Measurements from ENCODE around the gene FOXL1.
"Not testable (repeated sequence)": the region's sequence is repeated elsewhere in the genome, so short reads cannot be mapped to it uniquely, and the experiment has no call there.

Gene FOXL1

DNA sequence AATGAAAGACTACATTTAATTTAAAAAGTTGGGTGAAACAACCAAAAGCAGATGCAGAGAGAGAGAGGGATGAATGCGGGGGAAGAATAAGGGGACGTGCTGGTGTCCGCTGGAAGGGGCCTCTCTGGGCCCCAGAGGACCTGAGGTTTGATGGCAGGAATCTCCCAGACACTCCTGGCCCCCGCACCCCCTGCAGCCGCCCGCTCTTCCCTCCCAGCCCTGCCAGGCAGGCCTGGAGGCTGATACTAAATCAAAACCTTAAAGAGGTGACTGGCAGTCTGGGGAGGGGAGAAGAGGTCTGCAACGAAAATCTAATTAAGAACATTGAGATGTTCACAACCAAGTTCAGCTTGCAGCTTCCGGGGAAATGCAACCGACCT lies 2.4 kb downstream of the FOXL1 start:
- DNase-seq (ENCODE audit: low read depth in 2 of 2) = no peak

DNA sequence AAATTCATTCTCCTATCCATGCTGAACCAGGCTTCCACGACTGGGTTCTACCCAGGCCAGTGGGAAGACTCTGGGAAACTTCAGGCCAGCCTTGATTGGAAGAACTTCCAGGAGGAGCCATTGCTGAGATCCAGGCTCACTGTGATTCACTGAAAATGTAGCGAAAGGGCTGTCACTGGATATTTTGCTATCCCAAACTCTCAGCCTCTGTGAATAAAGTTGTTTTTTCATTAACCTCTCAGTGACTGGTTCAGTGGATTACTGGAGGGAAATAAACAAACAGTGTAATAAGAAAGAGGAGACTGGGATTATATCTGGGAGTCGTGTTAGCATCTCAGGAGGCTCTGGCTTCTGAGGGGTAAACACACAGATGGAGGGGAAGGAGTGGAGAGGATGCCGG lies 3.1 kb downstream of the FOXL1 start:
- no peak for DNase-seq (ENCODE audit: low read depth in 2 of 2)

DNA sequence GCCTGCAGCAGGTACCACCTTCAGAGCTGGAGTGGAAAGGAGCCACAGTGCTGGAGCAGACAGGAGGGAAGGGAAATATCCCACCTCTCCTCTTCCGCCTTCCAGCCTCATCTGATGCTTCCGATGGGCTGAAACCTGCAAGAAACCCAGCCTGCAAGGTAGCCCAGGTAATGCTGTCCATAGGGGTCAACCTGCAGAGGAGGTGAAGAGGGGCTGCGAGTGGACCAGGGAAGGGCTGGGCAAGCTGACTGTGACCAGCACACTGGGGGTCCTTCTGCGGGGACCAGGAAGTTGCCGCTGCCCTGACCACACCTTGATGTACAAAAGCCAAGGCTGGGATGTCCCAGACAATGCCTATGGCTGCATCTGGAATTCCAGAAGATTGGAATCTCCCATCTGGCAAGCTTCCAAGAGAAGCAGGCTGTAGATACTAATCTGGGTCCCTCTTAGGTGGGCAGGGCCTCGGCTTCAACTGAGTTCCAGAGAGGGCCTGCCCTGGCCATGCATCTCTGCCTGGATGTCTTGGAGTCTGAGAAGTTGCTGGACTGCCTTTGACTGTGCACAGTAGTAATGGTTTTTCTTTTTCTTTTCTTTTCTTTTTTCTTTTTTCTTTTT lies 5.8 kb downstream of the FOXL1 start:
- DNase-seq (ENCODE audit: low read depth in 2 of 2) = no peak

DNA sequence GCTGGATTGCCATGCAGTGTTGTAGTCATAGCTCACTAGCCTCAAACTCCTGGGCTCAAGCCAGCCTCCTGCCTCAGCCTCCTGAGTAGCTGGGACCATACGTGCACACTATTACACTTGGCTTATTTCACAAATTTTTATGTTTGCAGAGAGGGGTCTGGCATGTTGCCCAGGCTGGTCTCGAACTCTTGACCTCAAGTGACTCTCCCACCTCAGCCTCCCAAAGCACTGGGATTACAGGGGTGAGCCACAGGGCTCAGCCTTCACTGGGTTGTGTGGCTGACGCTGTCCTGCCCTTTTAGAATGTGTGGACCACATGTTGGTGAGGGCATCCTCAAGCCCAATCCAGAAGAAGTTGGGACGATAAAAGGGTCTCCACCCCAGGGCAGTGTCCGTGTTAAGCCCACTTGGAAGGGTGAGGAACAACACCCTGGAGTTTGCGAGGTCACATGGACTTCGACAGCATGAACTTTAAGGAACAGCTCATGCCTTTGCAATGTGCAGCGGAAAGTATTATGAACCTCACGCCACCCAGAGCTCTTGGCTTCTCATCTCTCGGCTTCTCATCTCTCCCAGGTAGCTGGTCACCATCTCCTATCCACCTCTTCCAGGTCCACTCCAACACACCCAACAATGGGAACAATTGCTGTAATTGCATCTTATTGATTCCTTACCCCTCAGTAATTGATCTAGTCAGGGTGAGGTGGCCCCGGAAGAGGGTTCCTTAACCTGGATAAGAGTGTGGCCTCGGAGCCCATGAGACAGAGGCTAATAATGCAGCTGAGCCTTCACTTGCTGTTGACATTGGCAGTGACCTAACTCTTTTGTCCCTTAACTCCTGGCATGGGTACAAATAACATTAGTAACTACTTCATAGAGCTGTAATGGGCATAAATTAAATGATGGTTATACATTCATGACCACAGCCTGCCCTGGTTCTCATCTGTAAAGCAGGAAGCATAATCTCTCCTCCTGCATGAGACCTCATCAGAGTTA lies 6.7 kb downstream of the FOXL1 start:
- DNase-seq (ENCODE audit: low read depth in 2 of 2) = no peak

DNA sequence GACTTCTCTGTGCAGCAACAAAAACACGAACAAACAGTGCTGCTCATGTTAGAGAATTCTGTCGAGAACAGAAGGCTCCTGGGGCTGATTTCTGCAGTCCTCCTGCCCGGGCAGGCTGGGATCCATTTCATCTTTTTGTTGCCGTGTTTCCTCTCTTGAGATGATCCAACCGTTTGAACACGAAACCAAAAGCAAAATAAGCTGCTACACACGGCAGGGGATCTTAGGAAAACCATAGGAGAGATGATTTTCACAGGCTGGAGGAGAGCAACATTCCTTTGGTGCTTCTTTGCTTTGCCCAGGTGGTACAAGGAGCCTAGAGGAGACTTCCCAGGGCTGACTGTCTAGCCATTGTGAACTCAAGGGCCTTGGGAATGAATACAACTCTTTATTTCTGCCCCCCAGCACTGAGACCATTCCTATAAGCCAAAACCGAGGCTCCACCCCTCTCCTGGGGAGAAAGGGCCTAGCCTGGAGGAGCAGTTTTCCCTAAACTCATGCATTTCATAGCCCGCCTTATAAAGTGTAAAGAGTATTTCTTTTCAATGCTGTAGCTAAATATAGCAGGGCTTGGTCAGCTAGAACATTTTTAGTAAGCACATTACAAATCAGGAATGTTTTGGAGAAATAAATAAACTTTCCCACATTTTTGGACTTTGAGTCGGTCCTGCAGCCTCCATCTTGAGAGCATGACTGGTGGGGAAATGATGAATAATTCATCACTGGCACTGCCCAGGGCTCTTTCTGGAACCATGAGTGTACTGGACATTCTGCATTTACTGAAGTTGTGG lies 7.7 kb downstream of the FOXL1 start:
- DNase-seq (ENCODE audit: low read depth in 2 of 2) = no peak

DNA sequence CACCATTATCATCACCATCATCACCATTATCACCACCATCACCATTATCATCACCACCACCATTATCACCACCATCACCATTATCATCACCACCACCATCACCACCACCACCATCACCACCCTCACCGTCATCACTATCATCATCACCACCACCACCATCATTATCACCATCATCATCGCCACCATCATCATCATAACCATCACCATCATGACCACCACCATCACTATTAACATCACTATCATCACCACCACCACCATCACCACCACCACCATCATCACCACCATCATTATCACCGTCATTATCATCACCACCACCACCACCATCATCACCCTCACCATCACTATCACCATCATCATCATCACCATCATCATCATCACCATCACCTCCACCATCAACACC lies 9.1 kb downstream of the FOXL1 start:
- DNase-seq (ENCODE audit: low read depth in 2 of 2) = no peak

DNA sequence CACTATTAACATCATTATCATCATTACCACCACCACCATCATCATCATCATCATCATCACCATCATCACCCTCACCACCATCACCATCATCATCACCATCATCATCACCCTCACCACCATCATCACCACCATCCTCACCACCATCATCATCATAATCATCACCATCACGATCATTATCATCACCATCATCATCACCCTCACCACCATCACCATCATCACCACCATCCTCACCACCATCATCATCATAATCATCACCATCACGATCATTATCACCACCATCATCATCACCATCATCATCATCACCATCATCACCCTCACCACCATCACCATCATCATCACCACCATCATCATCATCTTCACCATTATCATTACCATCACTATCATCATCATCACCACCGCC lies 9.6 kb downstream of the FOXL1 start:
- not testable (repeated sequence) for DNase-seq (ENCODE audit: low read depth in 2 of 2)

DNA sequence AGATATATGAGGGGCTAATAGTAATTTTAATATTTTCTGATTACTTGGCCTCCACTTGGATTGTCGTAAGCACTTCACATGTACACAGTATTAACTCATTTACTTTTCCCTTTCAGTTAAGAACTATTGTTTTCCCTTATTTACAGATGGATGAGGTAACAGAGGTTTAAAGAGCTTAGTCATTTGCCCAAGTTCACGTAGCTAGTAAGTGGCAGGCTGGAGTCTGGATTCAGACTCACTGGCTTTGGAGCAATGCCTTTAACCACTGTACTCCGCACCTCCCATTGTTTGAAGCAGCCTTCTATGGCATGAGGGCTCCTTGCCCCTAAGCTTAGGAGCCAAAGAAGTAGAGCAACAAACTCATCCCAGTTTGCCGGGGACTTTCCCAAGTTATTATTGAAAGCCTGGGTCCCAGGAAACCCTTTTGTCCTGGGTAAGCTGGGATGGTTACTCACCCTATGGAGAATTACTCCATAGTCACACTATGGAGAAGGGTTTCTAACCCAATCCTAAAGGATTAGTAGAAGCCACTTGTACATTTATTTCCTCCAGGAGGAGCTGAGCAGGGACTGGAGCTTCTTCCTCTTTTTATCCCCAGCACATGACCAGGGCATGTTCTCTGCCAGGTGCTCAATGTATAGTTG lies 12.3 kb downstream of the FOXL1 start:
- no peak for DNase-seq (ENCODE audit: low read depth in 2 of 2)

DNA sequence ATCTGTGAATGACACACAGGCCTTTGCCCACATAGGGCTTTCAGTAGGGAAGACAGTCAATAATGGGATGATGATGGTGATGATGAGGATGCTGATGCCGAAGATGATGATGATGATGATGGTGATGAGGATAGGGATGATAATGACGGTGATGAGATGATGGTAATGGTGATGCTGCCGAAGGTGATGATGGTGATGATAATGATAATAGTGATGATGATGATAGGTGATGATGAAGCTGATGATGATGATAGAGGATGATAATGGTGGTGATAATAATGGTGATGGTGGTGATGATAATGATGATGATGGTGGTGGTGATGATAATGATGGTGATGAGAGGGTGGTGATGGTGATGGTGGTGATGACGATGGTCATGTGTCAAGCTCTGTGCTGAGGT lies 12.9 kb downstream of the FOXL1 start:
- DNase-seq (ENCODE audit: low read depth in 2 of 2) = no peak

DNA sequence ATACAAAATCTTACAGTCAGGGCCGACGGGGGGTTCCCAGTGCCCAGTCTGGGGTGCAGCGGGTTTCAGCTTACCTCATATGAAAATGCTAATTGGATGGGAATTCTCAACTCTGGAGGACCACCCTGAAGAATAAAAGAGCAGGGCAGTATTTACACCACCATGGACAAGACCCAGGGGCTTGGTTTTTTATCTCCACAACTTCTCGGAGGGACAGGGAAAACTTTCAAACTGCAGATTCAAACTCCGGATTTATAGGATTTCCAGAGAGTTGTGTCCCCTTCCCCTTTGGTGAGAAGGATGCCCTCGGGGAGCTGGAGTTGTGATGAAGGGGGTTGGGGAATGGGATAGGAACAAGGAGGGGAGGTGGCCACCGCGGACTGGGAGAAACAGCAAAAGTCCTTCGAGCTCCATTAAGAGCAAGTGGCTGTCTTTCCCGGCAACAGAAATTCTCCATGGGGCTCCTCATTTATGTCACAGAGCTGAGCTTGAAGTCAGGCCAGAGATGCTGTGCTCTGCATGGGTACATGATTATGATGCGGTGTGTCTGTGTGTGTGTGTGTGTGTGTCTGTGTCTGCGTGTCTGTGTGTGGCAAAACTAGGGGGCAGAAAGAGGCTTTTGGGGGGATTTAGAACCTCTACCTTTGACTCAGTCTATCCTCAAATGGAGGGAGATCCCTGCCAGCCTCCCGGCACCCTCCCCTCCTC lies 15.7 kb downstream of the FOXL1 start:
- DNase-seq (ENCODE audit: low read depth in 2 of 2) = no peak

DNA sequence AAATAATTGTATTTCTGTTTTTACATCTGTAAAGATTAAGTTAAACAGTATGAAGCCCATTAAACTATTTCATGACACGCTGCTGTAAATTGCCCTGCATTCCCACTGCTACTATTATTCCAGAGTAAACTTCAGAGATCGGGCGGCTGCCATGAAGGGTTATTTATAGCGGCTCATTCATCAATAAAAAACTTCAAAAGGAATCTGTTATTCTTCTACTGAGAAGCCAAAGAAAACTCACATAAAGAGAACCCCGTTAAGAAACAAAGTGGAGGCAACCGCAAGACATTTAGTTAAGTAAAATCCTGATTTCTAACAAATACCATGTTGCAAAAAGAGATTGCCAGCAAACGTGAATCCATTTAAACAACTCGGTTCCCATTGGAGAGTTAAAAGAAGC lies 16.4 kb downstream of the FOXL1 start:
- no peak for DNase-seq (ENCODE audit: low read depth in 2 of 2)

DNA sequence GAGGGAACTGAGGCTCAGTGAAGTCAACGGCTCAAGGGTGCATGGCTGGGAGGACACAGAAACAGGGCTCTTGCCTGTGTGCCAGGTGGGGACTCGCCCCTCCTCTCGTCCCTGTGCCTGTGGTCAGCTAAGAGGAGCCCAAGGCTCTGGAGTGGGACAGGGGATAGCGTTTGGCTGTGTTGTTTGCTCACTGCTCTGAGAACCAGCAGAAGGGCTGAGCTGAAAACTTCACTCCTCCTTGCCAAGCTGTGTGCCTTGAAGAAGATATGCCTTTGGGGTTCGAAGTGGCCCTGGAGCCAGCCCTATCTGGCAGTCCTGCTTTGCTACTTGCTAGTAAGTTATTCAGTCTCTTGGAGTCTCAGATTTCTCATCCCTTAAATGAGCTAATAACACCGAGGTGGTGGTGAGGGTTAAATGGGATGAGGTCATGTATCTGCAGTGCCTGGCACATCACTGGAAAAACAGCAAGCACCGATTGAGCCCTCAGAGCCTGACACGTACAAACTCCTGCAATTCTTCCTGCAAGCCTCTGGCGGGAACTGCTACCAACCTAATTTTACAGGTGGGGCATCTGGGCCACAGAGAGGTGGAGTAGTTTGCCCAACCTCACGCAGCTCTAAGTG lies 17.7 kb downstream of the FOXL1 start:
- DNase-seq (ENCODE audit: low read depth in 2 of 2) = no peak

DNA sequence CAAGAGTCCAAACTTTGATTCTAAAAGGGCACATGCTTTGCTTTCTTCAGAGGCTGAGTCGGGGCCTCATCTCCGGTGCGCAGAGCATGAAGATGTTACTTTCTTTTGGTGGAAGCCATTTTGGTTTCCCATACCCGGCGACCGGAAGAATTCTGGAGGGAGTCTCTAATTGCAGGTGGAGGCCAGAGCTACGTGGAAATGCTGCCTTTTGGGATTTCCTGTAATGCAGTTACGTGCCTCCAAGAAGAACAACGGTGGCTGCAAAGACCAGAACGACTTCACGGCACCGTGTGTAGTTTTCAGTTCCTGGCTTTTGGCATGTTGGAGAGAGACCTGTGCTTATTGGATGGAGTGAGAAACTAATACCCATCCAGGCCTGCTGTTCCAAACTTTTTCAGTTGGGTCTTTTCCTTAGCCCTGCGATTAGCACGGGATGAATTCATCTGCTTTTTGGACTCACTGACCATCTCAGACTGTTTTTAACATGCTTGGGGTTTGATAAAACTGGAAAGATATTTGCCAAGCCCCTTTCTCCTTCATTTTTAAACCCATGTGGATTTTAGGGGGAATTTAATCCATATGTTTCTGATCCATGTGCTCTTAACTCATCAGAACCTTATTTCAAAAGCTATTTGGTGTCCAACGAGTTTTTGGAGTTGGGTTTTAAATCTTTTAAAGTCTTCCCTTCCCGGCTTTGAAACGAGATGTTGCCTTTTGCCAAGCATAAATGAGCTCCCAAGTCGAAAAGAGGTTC lies 19.0 kb downstream of the FOXL1 start:
- DNase-seq (ENCODE audit: low read depth in 2 of 2) = no peak

DNA sequence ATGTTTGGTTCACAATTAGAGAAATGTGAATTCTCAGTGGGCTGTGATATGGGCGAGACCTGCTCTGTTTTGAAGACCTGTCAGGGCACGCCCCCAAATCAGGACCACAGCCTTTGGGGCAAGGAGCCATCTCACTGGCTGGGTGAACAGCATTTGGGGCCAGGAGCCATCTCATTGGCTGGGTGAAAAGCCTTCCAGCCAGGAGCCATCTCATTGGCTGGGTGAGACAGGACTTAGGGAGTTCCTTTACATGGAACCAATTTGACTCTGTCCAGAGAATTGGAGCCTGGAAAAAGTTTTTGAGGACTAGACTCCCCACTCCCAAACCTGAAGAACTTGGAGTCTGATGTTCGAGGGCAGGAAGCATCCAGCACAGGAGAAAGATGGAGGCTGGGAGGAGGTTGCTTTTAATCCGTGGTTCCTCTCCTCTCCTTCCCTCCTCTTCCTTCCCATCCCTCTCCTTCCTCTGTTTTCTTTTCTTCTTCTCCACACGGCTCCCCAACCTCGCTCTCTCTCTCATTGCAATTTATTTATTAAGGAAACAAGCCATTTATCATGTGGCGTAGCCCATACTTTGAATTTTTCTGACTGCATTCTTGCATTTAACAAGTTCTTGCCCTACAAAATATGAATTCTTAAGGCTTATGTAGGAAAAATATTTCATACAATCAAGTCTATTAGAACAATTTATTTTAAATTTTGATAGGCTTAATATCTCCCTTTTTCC lies 19.7 kb downstream of the FOXL1 start:
- DNase-seq (ENCODE audit: low read depth in 2 of 2) = no peak

DNA sequence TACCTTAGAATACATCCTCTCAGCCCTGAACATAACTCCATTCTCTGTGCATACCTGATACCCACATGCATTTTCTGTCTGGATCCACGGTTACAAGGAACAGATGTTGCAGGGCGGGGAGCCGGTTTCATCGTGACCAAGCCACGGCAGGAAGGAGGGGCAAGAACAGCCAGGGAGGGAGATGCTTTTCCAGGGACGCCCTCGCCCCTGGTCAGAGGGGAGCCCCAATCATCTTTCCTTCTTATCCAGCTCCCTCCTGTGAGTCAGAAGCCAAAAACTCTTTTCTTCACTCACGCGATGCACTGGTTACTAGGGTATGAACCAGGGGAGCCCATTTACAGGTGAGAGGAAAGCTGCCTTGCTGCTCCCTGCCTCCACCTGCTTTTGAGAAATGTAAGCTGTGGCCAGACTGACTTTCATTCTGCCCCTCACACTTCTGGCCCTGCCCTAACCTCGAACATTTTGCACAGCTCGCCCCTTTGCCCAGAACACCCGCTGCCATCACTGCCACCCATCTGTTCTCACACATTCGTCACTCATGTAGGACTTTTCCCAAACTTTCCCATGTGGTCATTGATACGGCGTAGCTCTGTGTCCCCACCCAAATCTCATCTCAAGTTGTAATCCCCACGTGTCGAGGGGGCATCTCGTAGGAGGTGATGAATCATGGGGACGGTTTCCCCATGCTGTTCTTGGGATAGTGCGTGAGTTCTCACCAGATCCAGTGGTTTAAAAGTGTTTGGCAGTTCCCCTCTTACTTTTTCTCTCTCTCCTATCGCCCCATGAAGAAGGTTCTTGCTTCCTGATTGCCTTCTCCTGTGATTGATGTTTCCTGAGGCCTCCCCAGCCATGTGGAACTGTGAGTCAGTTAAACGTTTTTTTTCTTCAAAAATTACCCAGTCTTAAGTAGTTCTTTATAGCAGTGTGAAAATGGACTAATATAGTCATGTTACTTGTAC lies 20.5 kb downstream of the FOXL1 start:
- no peak for DNase-seq (ENCODE audit: low read depth in 2 of 2)

DNA sequence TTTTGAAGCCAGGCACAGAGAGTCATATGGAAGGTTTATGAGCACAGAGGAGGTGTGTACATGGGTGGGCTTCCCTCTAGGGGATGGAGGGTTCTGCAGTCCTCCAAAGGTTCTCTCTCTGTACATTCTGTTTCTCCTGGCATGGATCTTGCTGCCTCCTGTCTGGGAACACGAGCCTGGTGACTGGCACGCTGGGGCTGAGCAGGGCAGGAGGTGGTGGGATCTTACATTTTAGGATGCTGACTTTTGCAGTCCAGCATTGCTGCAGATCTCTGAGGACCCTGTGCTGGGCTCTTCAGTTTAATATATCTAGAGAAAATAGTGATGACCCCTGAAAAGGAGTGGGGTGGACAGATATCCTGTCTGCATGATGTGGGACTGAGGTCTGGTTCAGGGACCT lies 23.0 kb downstream of the FOXL1 start:
- DNase-seq (ENCODE audit: low read depth in 2 of 2) = no peak

DNA sequence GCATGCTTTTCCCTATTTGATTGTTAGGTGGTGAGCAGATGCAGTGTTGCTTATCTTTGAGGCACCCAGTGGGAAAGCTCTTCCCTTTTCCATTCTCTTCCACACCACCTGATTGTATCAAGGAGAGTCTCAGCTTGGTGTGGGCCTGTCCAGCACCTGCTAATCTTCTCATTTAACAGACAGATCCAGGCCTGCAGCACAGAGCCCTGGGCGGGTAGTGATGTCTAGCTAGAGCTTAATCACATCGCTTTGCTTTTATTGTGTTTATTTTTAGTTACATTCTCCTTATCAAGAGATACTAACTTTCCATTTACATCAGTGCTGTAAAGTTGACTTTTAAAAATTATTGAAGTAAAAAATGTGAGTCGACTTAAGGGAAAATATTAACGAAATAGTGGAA lies 24.2 kb downstream of the FOXL1 start:
- no peak for DNase-seq (ENCODE audit: low read depth in 2 of 2)

DNA sequence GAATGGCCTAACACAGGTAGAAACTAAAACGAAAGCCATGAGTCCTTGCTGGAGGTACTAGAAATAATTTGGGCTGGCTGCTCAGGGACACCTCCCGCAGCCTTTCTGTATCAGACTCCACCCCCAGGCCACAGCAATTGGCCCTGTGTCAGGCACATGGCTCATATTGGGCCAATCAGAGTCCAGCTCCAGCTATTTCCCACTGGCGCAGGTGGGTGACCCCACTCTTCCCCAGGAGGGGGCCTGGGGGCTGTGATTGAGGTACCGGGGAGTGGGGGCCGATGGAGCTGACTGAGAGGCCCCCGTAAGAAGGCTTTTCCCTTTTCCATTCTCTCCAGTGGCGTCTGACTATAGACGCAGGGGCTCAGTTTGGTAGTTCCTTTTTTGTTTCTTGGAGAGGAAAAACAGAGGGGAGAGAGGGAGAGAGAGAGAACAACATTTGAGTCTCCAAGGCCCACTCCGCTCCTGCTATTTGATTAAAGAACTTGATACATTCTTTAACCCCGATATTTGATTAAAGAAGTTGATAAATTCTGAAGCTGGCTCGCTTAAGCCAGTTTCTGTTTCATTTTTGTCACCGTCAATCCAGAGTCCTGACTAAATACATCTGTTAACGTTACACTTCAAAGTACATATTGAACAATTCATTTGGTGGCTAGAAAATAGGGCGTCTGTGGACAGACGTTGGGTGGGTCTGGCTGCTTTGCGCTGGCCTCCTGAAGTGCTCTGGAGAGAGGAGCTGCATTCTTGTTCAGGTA lies 26.3 kb downstream of the FOXL1 start:
- DNase-seq (ENCODE audit: low read depth in 2 of 2) = no peak
